Measurements from ENCODE around the gene STAT5B.

DNA sequence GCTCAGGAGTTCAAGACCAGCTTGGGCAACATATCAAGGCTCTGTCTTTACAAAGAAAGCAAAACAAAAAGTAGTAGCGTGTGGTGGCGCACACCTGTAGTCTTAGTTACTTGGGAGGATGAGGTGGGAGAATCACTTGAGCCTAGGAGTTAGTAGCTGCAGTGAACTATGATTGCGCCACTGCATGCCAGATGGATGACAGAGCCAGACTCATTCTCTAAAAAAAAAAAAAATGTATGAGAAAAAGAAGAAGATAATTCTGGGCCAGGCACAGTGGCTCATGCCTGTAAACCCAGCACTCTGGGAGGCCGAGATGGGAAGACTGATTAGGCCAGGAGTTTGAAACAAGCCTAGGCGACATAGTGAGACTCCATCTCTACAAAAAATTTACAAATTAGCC, 28.5 kb downstream of the STAT5B start:
- TF ChIP-seq POLR2AphosphoS5 (IDR thresholded peaks at IDR 0.05) (no peak), CTCF (IDR thresholded peaks at IDR 0.05) (no peak), POLR2A (IDR thresholded peaks at IDR 0.05) (no peak)
